Adrenal gland (tissue), 12 donors: Measurements from ENCODE around the gene PVALEF. TPM values are rescaled to one million over a fixed set of nuclear protein-coding genes. Genes with fewer than 3 reads are reported as not detected.

Experiments used
- DNase-seq, 7 donors: peaks; one replicate each; pipeline ENCODE4 v3.0.0-alpha.2; 2019 to 2020
- H3K27ac ChIP-seq, 5 donors: fragments of 200-600 bp; sonication (generic) in 4 of 5; 1 replicate in 3 of 5; 2 replicates in 2 of 5; pipeline versions ENCODE4 v1.5.1 to v1.8.0; 2016 to 2020; ENCODE audit warnings: mild to moderate bottlenecking in 1 of 5
- H3K27me3 ChIP-seq: fragments of 200-600 bp; 2 replicates; pipeline ENCODE4 v1.8.0; 2021
- H3K36me3 ChIP-seq, 2 donors: fragments of 200-600 bp; replicated peaks in 1 of 2; 1 replicate in 1 of 2; 2 replicates in 1 of 2; pipeline versions ENCODE4 v1.5.1 to v1.8.0; 2018 to 2022
- H3K4me1 ChIP-seq, 2 donors: fragments of 200-600 bp; replicated peaks in 1 of 2; 1 replicate in 1 of 2; 2 replicates in 1 of 2; pipeline versions ENCODE4 v1.5.1 to v1.8.0; 2018 to 2021
- H3K4me3 ChIP-seq, 4 donors: fragments of 200-600 bp; sonication (generic) in 3 of 4; one replicate each; pipeline ENCODE4 v1.5.1; 2016 to 2018
- H3K9me3 ChIP-seq, 3 donors: fragments of 200-600 bp; sonication (generic) in 1 of 3; replicated peaks in 1 of 3; 1 replicate in 2 of 3; 2 replicates in 1 of 3; pipeline versions ENCODE4 v1.5.1 to v1.8.0; 2016 to 2021
- POLR2A ChIP-seq, 2 donors: fragments of 450-650 bp; IDR thresholded peaks; one replicate each; pipeline ENCODE4 v1.6.1; 2017; ENCODE audit warnings: antibody characterized with exemption in 2 of 2, mild to moderate bottlenecking in 2 of 2, moderate library complexity in 1 of 2
- WGBS, 4 donors: extraction: QIAGEN DNeasy Blood & Tissue Kit in 2 of 4; methylation state at CpG; one replicate each; pipeline versions ENCODE4 v1.1.5 to v1.1.7; 2013 to 2017; 5-methylcytosine and 5-hydroxymethylcytosine counted together
- intact Hi-C, 2 donors: fragments of 100-400 bp; cut with DNase I; formaldehyde crosslinking; loops; one replicate each; pipeline versions ENCODE4 v1.14.1 to v1.15.0; 2022 to 2023
- polyA plus RNA-seq, 3 donors: library from polyadenylated mRNA; stranded (reverse); fragments of 200-250 nt in 2 of 3; fragments of 350-450 nt in 1 of 3; fragmentation: Illumina TruSeq in 1 of 3; extraction: RNeasy Lipid Tissue Mini Kit (QIAGEN cat#74804) in 1 of 3; gene quantifications; one replicate each; pipeline ENCODE4 v1.2.3, GENCODE V29; 2013 to 2014
- total RNA-seq, 9 donors: library from RNA; depleted of rRNA in 4 of 9; stranded (reverse); fragments of >200 nt in 4 of 9; fragments of 120-200 nt in 1 of 9; fragmentation: NEBNext Ultra II Directional in 1 of 9; extraction: Animal tissue kit (Norgen Biotek cat#: 25700) in 1 of 9; gene quantifications; one replicate each; pipeline versions ENCODE4 v1.1.0 to v1.2.4, GENCODE V29; 2013 to 2023
- TF ChIP-seq, protein P1 (sequence below), 6 experiments: fragments of 450-650 bp in 4 of 6; fragments of 200-600 bp in 2 of 6; sonication (generic) in 1 of 6; IDR thresholded peaks; 1 replicate in 5 of 6; 2 replicates in 1 of 6; pipeline versions ENCODE4 v1.5.1 to v1.8.0; 2016 to 2021; ENCODE audit warnings: antibody characterized with exemption in 6 of 6, mild to moderate bottlenecking in 2 of 6, moderate library complexity in 1 of 6
- donor health status: healthy with polysubstance abuse.
- donor health status: Bipolar disorder and iron deficiency.
- donor health status: DM: yes; HTN: yes; CAD: no.
- donor health status: DM: no; HTN: no; CAD: no.
- donor health status: DM: no; HTN: no; CAD: no.
- donor health status: DM: yes; HTN: yes; CAD: no.

Gene PVALEF
- total and polyA plus RNA-seq, 12 donors = not detected

DNA sequence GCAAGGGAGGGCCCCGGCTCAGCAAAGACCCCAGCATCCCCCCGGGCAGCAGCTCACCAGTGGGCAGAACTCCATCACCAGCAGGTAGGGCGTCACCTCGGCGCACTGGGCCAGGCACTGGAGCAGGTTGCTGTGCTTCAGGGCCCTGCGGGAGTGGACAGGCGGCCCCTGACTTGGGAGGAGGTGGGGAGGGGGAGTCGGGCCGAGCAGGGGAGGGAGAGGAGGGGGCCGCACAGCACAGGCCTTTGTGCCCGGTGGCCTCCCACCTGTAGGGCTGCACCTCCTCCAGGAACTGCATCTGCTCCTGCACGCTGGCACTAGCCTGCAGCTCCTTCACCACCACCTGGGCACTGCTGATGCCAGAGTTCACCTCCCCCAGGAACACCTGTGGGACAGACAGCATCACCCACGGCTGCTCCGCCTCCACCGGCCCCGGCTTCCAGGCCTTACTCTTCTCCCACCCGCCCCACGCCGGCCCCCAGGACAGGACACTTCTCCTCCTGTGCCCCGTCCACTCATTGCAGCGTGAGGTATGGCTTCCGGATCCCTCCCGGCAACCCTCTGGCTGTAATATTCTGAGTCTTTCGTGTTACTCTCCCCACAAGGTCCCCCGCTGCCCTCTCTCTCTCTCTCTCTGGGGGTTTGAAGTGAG lies 37.7 kb upstream of the PVALEF start:
- H3K36me3 ChIP-seq = no peaks in the 10 kb centered on the region
- H3K4me3 ChIP-seq = no peak overlapping the region
- TF ChIP-seq, protein P1, sequence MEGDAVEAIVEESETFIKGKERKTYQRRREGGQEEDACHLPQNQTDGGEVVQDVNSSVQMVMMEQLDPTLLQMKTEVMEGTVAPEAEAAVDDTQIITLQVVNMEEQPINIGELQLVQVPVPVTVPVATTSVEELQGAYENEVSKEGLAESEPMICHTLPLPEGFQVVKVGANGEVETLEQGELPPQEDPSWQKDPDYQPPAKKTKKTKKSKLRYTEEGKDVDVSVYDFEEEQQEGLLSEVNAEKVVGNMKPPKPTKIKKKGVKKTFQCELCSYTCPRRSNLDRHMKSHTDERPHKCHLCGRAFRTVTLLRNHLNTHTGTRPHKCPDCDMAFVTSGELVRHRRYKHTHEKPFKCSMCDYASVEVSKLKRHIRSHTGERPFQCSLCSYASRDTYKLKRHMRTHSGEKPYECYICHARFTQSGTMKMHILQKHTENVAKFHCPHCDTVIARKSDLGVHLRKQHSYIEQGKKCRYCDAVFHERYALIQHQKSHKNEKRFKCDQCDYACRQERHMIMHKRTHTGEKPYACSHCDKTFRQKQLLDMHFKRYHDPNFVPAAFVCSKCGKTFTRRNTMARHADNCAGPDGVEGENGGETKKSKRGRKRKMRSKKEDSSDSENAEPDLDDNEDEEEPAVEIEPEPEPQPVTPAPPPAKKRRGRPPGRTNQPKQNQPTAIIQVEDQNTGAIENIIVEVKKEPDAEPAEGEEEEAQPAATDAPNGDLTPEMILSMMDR (IDR thresholded peaks at IDR 0.05) = no peak
- TF ChIP-seq POLR2A (IDR thresholded peaks at IDR 0.05) = no peak
- H3K27me3 ChIP-seq = no peaks in the 10 kb centered on the region
- intact Hi-C loops = no loop called here
- H3K9me3 ChIP-seq = no peaks in the 10 kb centered on the region
- H3K27ac ChIP-seq = no peak overlapping the region
- 78 to 90% (median 82%) methylated on average over 15 to 25 of the region's 25 CpGs for WGBS, 4 donors
- no peak for DNase-seq
- no peaks in the 10 kb centered on the region for H3K4me1 ChIP-seq

DNA sequence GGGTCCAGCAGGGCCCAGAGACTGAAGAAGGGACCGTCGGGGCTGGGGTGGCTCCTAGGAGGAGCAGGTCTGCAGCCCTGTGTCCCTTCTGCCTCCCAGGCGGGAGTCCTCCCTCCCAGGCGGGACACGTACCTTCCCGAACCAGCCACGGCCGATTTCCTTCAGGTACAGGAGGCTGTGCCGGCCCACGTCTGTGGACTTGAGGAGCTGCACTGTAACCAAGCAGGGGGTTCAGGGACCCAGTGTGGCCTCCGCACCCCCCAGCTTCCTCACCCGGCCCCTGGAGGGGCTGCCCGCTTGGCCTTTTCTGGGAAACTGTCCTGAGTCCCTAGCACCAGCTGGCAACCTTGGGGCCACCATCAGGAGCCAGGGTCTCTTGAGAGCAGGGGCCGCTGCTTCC lies 37.0 kb upstream of the PVALEF start:
- TF ChIP-seq POLR2A (IDR thresholded peaks at IDR 0.05) = no peak
- TF ChIP-seq, protein P1 (IDR thresholded peaks at IDR 0.05) = no peak
- intact Hi-C loops = no loop called here
- no peak overlapping the region for H3K27ac ChIP-seq
- DNase-seq = no peak
- H3K4me1 ChIP-seq = no peaks in the 10 kb centered on the region
- H3K4me3 ChIP-seq = no peak overlapping the region
- 76 to 100% (median 86%) methylated on average over 2 to 14 of the region's 14 CpGs for WGBS, 4 donors
- no peaks in the 10 kb centered on the region for H3K9me3 ChIP-seq
- no peaks in the 10 kb centered on the region for H3K36me3 ChIP-seq
- no peaks in the 10 kb centered on the region for H3K27me3 ChIP-seq

DNA sequence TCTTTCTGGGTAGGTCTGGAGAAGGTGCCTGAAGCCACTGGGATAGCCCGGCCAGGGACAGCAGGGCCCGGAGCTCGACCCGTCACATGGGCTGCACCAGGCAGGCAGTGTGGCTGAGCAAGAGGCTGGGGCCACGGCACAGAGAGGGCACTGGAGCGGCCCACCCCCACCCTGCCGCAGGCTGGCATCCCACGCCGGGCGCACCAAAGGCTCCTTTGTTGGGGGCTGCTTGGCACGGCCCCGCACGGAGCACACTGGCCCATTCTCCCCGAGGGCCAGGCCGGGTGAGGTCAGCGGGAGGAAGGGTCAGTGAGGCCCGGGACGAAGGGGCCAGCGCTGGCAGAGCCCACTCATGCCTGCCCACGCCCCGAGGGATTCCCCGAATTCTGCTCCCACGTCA lies 36.5 kb upstream of the PVALEF start:
- Histone ChIP-seq H3K4me1 (no peaks in the 10 kb centered on the region), H3K9me3 (no peaks in the 10 kb centered on the region), H3K27me3 (no peaks in the 10 kb centered on the region), H3K27ac (no peak overlapping the region), H3K36me3 (no peaks in the 10 kb centered on the region), H3K4me3 (no peak overlapping the region)
- no peak for DNase-seq
- 87 to 90% (median 90%) methylated on average over 8 to 23 of the region's 23 CpGs; no CpG with 5 or more reads in 1 of the 4 donors for WGBS, 4 donors
- no peak for TF ChIP-seq POLR2A (IDR thresholded peaks at IDR 0.05)
- TF ChIP-seq, protein P1 (IDR thresholded peaks at IDR 0.05) = no peak
- intact Hi-C loops = no loop called here

DNA sequence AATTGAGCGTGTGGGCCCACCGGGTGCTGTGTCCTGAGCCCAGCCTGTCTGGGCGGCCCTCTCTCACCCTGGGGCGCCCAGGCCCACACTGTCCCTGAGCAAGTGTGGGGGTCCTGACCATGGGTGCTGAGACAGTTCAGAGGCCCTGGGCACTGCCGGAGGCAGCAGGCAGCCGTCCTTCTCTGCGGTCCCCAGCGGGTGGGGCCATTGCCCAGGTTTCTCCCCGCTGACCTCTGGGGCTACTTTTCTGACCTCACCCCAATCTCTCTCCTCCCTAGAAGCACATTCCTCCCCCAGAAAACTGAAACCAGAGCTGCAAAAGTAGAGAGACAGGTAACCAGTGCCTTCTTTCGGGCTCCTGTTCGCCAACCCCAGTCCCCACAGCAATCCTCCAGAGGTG lies 36.0 kb upstream of the PVALEF start:
- no peaks in the 10 kb centered on the region for H3K27me3 ChIP-seq
- TF ChIP-seq, protein P1 (IDR thresholded peaks at IDR 0.05) = no peak
- no peak for TF ChIP-seq POLR2A (IDR thresholded peaks at IDR 0.05)
- intact Hi-C loops = no loop called here
- no peak overlapping the region for H3K4me3 ChIP-seq
- 90 to 98% (median 92%) methylated on average over 4 to 11 of the region's 11 CpGs for WGBS, 4 donors
- no peak overlapping the region for H3K27ac ChIP-seq
- H3K9me3 ChIP-seq = no peaks in the 10 kb centered on the region
- no peak for DNase-seq
- no peaks in the 10 kb centered on the region for H3K36me3 ChIP-seq
- no peaks in the 10 kb centered on the region for H3K4me1 ChIP-seq
